H1 (cell line): ENCODE data around the gene FSTL4. TPM values are rescaled to one million over a fixed set of nuclear protein-coding genes. Genes with fewer than 3 reads are reported as not detected.

ENCODE experiments used
- CTCF ChIA-PET: fragments of 300-600 bp; sonication (Branson Sonifier 250); formaldehyde crosslinking; loops from one replicate; lab custom pipeline; 2021; ENCODE audit not compliant: partially characterized antibody; lab: Charles Lee
- POLR2A ChIA-PET: fragments of 300-600 bp; sonication (Branson Sonifier 250); formaldehyde crosslinking; loops from one replicate; lab custom pipeline; 2021; ENCODE audit warnings: inconsistent platforms; ENCODE audit not compliant: partially characterized antibody; lab: Charles Lee
- DNase-seq, 2 experiments: peaks; one replicate each; pipeline versions ENCODE4 v3.0.0 to v3.0.0-alpha.2; 2010 to 2022; ENCODE audit warnings: low spot score in 2 of 2, low read depth in 1 of 2, mixed read lengths in 1 of 2
- FAIRE-seq: peaks from 2 replicates; lab custom pipeline; 2011; peaks lifted over from hg19 to GRCh38; lab: Jason Lieb, UNC
- H2AFZ ChIP-seq: 2 replicates; pipeline ENCODE4 v1.8.1; 2012; ENCODE audit warnings: low read length, inconsistent platforms
- H2AK5ac ChIP-seq: 2 replicates; pipeline ENCODE4 v1.6.1; 2013; ENCODE audit warnings: low read depth, low read length
- H2BK120ac ChIP-seq: replicated peaks from 2 replicates; pipeline ENCODE3; 2013; ENCODE audit warnings: low read depth, low read length, inconsistent platforms
- H2BK12ac ChIP-seq: 2 replicates; pipeline ENCODE4 v1.6.1; 2013; ENCODE audit warnings: low read depth, low read length
- H2BK15ac ChIP-seq: 2 replicates; pipeline ENCODE4 v1.6.1; 2013; ENCODE audit warnings: low read length
- H2BK20ac ChIP-seq: 2 replicates; pipeline ENCODE4 v1.6.1; 2013; ENCODE audit warnings: low read length
- H2BK5ac ChIP-seq: 2 replicates; pipeline ENCODE4 v1.6.1; 2013; ENCODE audit warnings: low read depth, low read length
- H3K14ac ChIP-seq: 2 replicates; pipeline ENCODE4 v1.6.1; 2013; ENCODE audit warnings: inconsistent platforms; ENCODE audit not compliant: insufficient read length
- H3K18ac ChIP-seq: 2 replicates; pipeline ENCODE4 v1.6.1; 2013; ENCODE audit warnings: low read length; ENCODE audit errors: extremely low read depth
- H3K23ac ChIP-seq: 2 replicates; pipeline ENCODE4 v1.6.1; 2013; ENCODE audit warnings: inconsistent platforms; ENCODE audit not compliant: insufficient read length
- H3K23me2 ChIP-seq: 2 replicates; pipeline ENCODE4 v1.6.1; 2013; ENCODE audit warnings: low read depth, low read length
- H3K27ac ChIP-seq: 2 replicates; pipeline ENCODE4 v1.6.1; 2011; ENCODE audit warnings: low read depth, low read length, inconsistent platforms
- H3K27me3 ChIP-seq, 4 experiments: replicated peaks in 1 of 4; 1 replicate in 1 of 4; 2 replicates in 3 of 4; pipeline versions ENCODE4 v1.6.1 to v1.8.1; 2011 to 2013; ENCODE audit warnings: low read length in 3 of 4, mild to moderate bottlenecking in 3 of 4, inconsistent platforms in 2 of 4, mixed read lengths in 2 of 4, moderate library complexity in 1 of 4; ENCODE audit not compliant: control insufficient read depth in 3 of 4, insufficient read depth in 3 of 4; ENCODE audit errors: extremely low read depth in 1 of 4
- H3K36me3 ChIP-seq, 4 experiments: 2 replicates each; pipeline versions ENCODE4 v1.6.1 to v1.8.1; 2011 to 2013; ENCODE audit warnings: mild to moderate bottlenecking in 4 of 4, low read length in 3 of 4, moderate library complexity in 2 of 4, control low read depth in 1 of 4, inconsistent platforms in 1 of 4; ENCODE audit not compliant: insufficient read depth in 4 of 4, control insufficient read depth in 2 of 4
- H3K4ac ChIP-seq: replicated peaks from 2 replicates; pipeline ENCODE3; 2013; ENCODE audit warnings: low read length, low read depth, mixed read lengths, inconsistent platforms; ENCODE audit not compliant: insufficient read length
- H3K4me1 ChIP-seq, 4 experiments: replicated peaks in 1 of 4; 1 replicate in 1 of 4; 2 replicates in 3 of 4; pipeline versions ENCODE4 v1.6.1 to v1.8.1; 2011 to 2013; ENCODE audit warnings: low read length in 3 of 4, inconsistent platforms in 2 of 4, mixed read lengths in 1 of 4; ENCODE audit not compliant: insufficient read depth in 4 of 4, control insufficient read depth in 3 of 4
- H3K4me2 ChIP-seq, 2 experiments: 2 replicates each; pipeline versions ENCODE4 v1.6.1 to v1.8.1; 2011 to 2013; ENCODE audit warnings: low read depth in 2 of 2, low read length in 2 of 2, control low read depth in 1 of 2, inconsistent platforms in 1 of 2, mild to moderate bottlenecking in 1 of 2; ENCODE audit not compliant: insufficient read depth in 1 of 2
- H3K4me3 ChIP-seq, 4 experiments: fragments of 200-600, 300-600 bp in 1 of 4; sonication (generic), shearing (Covaris generic), sonication (Bioruptor Twin) in 1 of 4; 2 replicates each; pipeline versions ENCODE4 v1.5.1 to v1.8.1; 2011 to 2016; ENCODE audit warnings: low read length in 4 of 4, low read depth in 3 of 4, control low read depth in 2 of 4, inconsistent platforms in 2 of 4, mild to moderate bottlenecking in 2 of 4, mixed read lengths in 1 of 4, moderate library complexity in 1 of 4; ENCODE audit not compliant: insufficient read depth in 2 of 4; ENCODE audit errors: extremely low read depth in 1 of 4
- H3K56ac ChIP-seq: replicated peaks from 2 replicates; pipeline ENCODE3; 2013; ENCODE audit warnings: low read depth, mild to moderate bottlenecking, mixed read lengths, low read length, inconsistent platforms; ENCODE audit not compliant: insufficient read length
- H3K79me1 ChIP-seq: 2 replicates; pipeline ENCODE4 v1.6.1; 2013; ENCODE audit warnings: low read depth, low read length, control low read depth
- H3K79me2 ChIP-seq, 2 experiments: 2 replicates each; pipeline versions ENCODE4 v1.6.1 to v1.8.1; 2012 to 2013; ENCODE audit warnings: low read length in 2 of 2, mild to moderate bottlenecking in 2 of 2, inconsistent platforms in 1 of 2; ENCODE audit not compliant: insufficient read depth in 2 of 2, control insufficient read depth in 1 of 2
- H3K9ac ChIP-seq, 4 experiments: replicated peaks in 1 of 4; 1 replicate in 1 of 4; 2 replicates in 3 of 4; pipeline versions ENCODE4 v1.6.1 to v1.8.1; 2011 to 2013; ENCODE audit warnings: low read depth in 3 of 4, low read length in 3 of 4, control low read depth in 2 of 4, mild to moderate bottlenecking in 2 of 4, moderate library complexity in 2 of 4, inconsistent platforms in 1 of 4; ENCODE audit errors: extremely low read depth in 1 of 4
- H3K9me3 ChIP-seq, 2 experiments: 2 replicates each; pipeline versions ENCODE4 v1.6.1 to v1.8.1; 2012 to 2013; ENCODE audit warnings: mild to moderate bottlenecking in 2 of 2, moderate library complexity in 2 of 2, control low read depth in 1 of 2, inconsistent platforms in 1 of 2, low read depth in 1 of 2, low read length in 1 of 2, mixed read lengths in 1 of 2; ENCODE audit not compliant: insufficient read depth in 2 of 2
- H4K20me1 ChIP-seq, 2 experiments: replicated peaks in 1 of 2; 2 replicates each; pipeline versions ENCODE3 to v1.8.1; 2011 to 2013; ENCODE audit warnings: inconsistent platforms in 2 of 2, low read length in 2 of 2, mild to moderate bottlenecking in 1 of 2; ENCODE audit not compliant: insufficient read depth in 2 of 2, control insufficient read depth in 1 of 2
- H4K5ac ChIP-seq: 2 replicates; pipeline ENCODE4 v1.6.1; 2013; ENCODE audit warnings: low read length, low read depth, mixed read lengths, inconsistent platforms; ENCODE audit not compliant: insufficient read length
- H4K8ac ChIP-seq: 2 replicates; pipeline ENCODE4 v1.8.0; 2013; ENCODE audit warnings: mild to moderate bottlenecking, moderate library complexity, low read length, inconsistent platforms; ENCODE audit not compliant: insufficient read depth; ENCODE audit errors: extremely low read depth
- H4K91ac ChIP-seq: replicated peaks from 2 replicates; pipeline ENCODE3; 2013; ENCODE audit warnings: low read length, mixed read lengths, inconsistent platforms; ENCODE audit not compliant: insufficient read length
- ASH2L ChIP-seq: fragments of 200-600, 300-600 bp; sonication (generic); IDR thresholded peaks from one replicate; pipeline ENCODE4 v1.7.1; 2017; ENCODE audit warnings: low read length
- BCL11A ChIP-seq, 2 experiments: IDR thresholded peaks; one replicate each; pipeline ENCODE4 v1.6.1; 2011; ENCODE audit warnings: low read depth in 2 of 2, low read length in 2 of 2, mild to moderate bottlenecking in 2 of 2
- GTF2F1 ChIP-seq: IDR thresholded peaks from 2 replicates; pipeline ENCODE4 v1.6.1; 2012; ENCODE audit warnings: low read depth, low read length, improper control_type of control experiment, borderline replicate concordance
- HDAC6 ChIP-seq: IDR thresholded peaks from one replicate; pipeline ENCODE4 v1.7.1; 2012; ENCODE audit warnings: low read depth, mild to moderate bottlenecking, inconsistent platforms, low read length, moderate library complexity
- JUND ChIP-seq: IDR thresholded peaks from 2 replicates; pipeline ENCODE4 v1.6.1; 2011; ENCODE audit warnings: mild to moderate bottlenecking, improper control_type of control experiment, low read length
- KDM1A ChIP-seq: fragments of 200-600, 300-600 bp; sonication (generic); IDR thresholded peaks from 2 replicates; pipeline ENCODE4 v1.7.1; 2016; ENCODE audit warnings: mild to moderate bottlenecking, low read length, borderline replicate concordance
- KDM4A ChIP-seq: IDR thresholded peaks from one replicate; pipeline ENCODE4 v1.7.1; 2012; ENCODE audit warnings: low read depth, mild to moderate bottlenecking, moderate library complexity, low read length, inconsistent platforms; ENCODE audit not compliant: severe bottlenecking
- PHF8 ChIP-seq: fragments of 200-600 bp; sonication (generic); conservative IDR thresholded peaks from 2 replicates; pipeline ENCODE4 v1.7.1; 2012; ENCODE audit warnings: low read depth, mild to moderate bottlenecking, inconsistent platforms, low read length, moderate library complexity
- POLR2A ChIP-seq, 2 experiments: IDR thresholded peaks; 1 replicate in 1 of 2; 2 replicates in 1 of 2; pipeline ENCODE4 v1.6.1; 2011; ENCODE audit warnings: low read depth in 2 of 2, low read length in 2 of 2, mild to moderate bottlenecking in 2 of 2; ENCODE audit errors: control extremely low read depth in 1 of 2
- RFX5 ChIP-seq: IDR thresholded peaks from 2 replicates; pipeline ENCODE4 v1.6.1; 2011; ENCODE audit warnings: low read depth, low read length, improper control_type of control experiment, borderline replicate concordance
- RNF2 ChIP-seq: fragments of 200-900, 300-1000 bp; sonication (generic); IDR thresholded peaks from 2 replicates; pipeline ENCODE4 v1.7.1; 2016; ENCODE audit warnings: borderline replicate concordance, low read depth, mild to moderate bottlenecking, antibody characterized with exemption, low read length; ENCODE audit not compliant: poor library complexity, severe bottlenecking; ENCODE audit errors: missing control alignments
- SAP30 ChIP-seq: fragments of 300-600 bp; sonication (generic); IDR thresholded peaks from 2 replicates; pipeline ENCODE4 v1.7.1; 2012; ENCODE audit warnings: low read length, moderate library complexity, mild to moderate bottlenecking, inconsistent platforms; ENCODE audit not compliant: insufficient read depth, insufficient replicate concordance
- SP4 ChIP-seq: IDR thresholded peaks from 2 replicates; pipeline ENCODE4 v1.6.1; 2012; ENCODE audit warnings: low read length, inconsistent platforms
- SRF ChIP-seq: IDR thresholded peaks from 2 replicates; pipeline ENCODE4 v1.6.1; 2011; ENCODE audit warnings: mild to moderate bottlenecking, low read depth, low read length, moderate library complexity
- SUZ12 ChIP-seq: fragments of 200-600 bp; sonication (generic); IDR thresholded peaks from 2 replicates; pipeline ENCODE4 v1.6.1; 2012; ENCODE audit warnings: mild to moderate bottlenecking, inconsistent platforms, low read length, moderate library complexity, mixed read lengths
- WGBS, 2 experiments: shearing (Covaris generic) in 1 of 2; methylation state at CpG; one replicate each; pipeline versions ENCODE4 v1.1.6 to v1.1.7; 2013 to 2015; ENCODE audit warnings: low lambda C conversion rate in 2 of 2, mixed read lengths in 2 of 2, inconsistent platforms in 1 of 2, low coverage in 1 of 2, missing lambda C conversion rate in 1 of 2; ENCODE audit not compliant: insufficient replicate concordance in 2 of 2, insufficient coverage in 1 of 2, insufficient read length in 1 of 2; ENCODE audit errors: extremely low coverage in 1 of 2, missing lambda C conversion rate in 1 of 2; 5-methylcytosine and 5-hydroxymethylcytosine counted together
- polyA plus RNA-seq, 7 experiments: library from polyadenylated mRNA; depleted of rRNA in 3 of 7; stranded (reverse) in 5 of 7; unstranded in 2 of 7; fragments of >200 nt in 5 of 7; fragments of 200-250 nt in 2 of 7; gene quantifications; 1 replicate in 5 of 7; 2 replicates in 1 of 7; 4 replicates in 1 of 7; pipeline versions ENCODE4 v1.2.1 to v1.2.3, GENCODE V29; 2011 to 2013; ENCODE audit warnings: missing spikeins in 2 of 7, mixed read lengths in 2 of 7
- total RNA-seq: library from RNA; stranded (reverse); fragmentation: NEBNext Ultra II Directional; extraction: Animal tissue kit (Norgen Biotek cat#: 25700); gene quantifications from 2 replicates; pipeline ENCODE4 v1.2.1, GENCODE V29; 2021

Gene FSTL4
- total and polyA plus RNA-seq, 2 of the 8 experiments (the other 6 are each of a cell fraction or from before 2014, with no cell fraction given) = 3.1 to 4.1 TPM

DNA sequence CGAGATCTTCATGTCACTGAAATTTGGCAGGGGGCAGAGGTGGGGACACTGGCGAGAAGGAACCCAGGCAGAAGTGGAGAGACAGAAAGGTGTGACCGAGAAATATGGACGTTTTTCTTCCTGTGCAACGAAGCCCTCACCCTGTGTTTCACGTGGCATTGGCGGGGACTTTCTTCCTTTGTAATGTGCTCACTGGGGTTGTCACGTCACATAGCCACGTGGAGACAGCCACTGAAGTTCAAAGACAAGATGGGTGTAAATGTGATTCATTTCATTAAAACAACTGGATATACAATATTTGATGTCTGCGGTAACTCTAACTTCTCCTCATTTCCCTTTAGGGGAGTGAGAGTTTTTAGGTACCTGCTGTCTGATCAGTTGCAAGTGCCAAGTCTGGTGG, 225.7 kb downstream of the FSTL4 start:
- WGBS, 2 experiments = 93% methylated on average over 10 of the region's 10 CpGs; no CpG with 5 or more reads in 1 of the 2 experiments
- no peak overlapping the region for H3K23ac ChIP-seq
- no peak for FAIRE-seq
- TF ChIP-seq GTF2F1 (no peak), KDM4A (no peak), RNF2 (no peak), BCL11A (IDR thresholded peaks at IDR 0.05; ENCODE audit: low read depth in 2 of 2, low read length in 2 of 2) (no peak), POLR2A (IDR thresholded peaks at IDR 0.05; ENCODE audit: control extremely low read depth in 1 of 2, low read depth in 2 of 2, low read length in 2 of 2) (no peak), RFX5 (no peak), PHF8 (no peak), SAP30 (no peak), SUZ12 (no peak), JUND (no peak), SRF (no peak), ASH2L (no peak), HDAC6 (no peak), SP4 (no peak), KDM1A (no peak)

More for the DNA sequence above, 225.7 kb downstream of the FSTL4 start:
- H4K5ac ChIP-seq = no peak overlapping the region
- no peaks in the 10 kb centered on the region for H3K36me3 ChIP-seq
- no peak for DNase-seq
- no peak overlapping the region for H3K4me3 ChIP-seq
- H2BK20ac ChIP-seq = no peak overlapping the region
- H3K4me2 ChIP-seq = no peak overlapping the region
- H4K91ac ChIP-seq = no peak overlapping the region
- no peaks in the 10 kb centered on the region for H3K79me1 ChIP-seq
- CTCF ChIA-PET = no interaction called here
- no peak overlapping the region for H3K14ac ChIP-seq
- H2BK120ac ChIP-seq = no peak overlapping the region
- no peak overlapping the region for H2BK5ac ChIP-seq
- H3K4me1 ChIP-seq = peaks cover 0 to 17% (median 12%) of the 10 kb centered on the region in 4 experiments; a peak in 6 of 7 replicates
- H3K23me2 ChIP-seq = no peaks in the 10 kb centered on the region
- H3K9ac ChIP-seq = no peak overlapping the region
- H3K56ac ChIP-seq = no peak overlapping the region
- H3K18ac ChIP-seq = no peak overlapping the region
- no peak overlapping the region for H2BK15ac ChIP-seq
- no peaks in the 10 kb centered on the region for H3K79me2 ChIP-seq
- no peaks in the 10 kb centered on the region for H3K9me3 ChIP-seq
- POLR2A ChIA-PET = no interaction called here
- no peak overlapping the region for H2AK5ac ChIP-seq
- H2BK12ac ChIP-seq = no peak overlapping the region
- H2AFZ ChIP-seq = no peak overlapping the region
- H3K27me3 ChIP-seq = peaks cover 0 to 2% (median 0%) of the 10 kb centered on the region in 4 experiments; a peak in 2 of 7 replicates
- no peak overlapping the region for H3K4ac ChIP-seq
- H3K27ac ChIP-seq = no peak overlapping the region
- no peaks in the 10 kb centered on the region for H4K20me1 ChIP-seq
- H4K8ac ChIP-seq = no peak overlapping the region
